H9 (cell line): ENCODE measurements around the gene RBM45. TPM values are rescaled to one million over a fixed set of nuclear protein-coding genes. Genes with fewer than 3 reads are reported as not detected.

Source experiments
- DNase-seq: peaks from one replicate; pipeline ENCODE4 v3.0.0-alpha.2; 2017
- H2AFZ ChIP-seq: one replicate; pipeline ENCODE4 v1.6.1; 2013; ENCODE audit warnings: mild to moderate bottlenecking, low read length, control low read depth, moderate library complexity
- H2AK5ac ChIP-seq: 2 replicates; pipeline ENCODE4 v1.6.1; 2013; ENCODE audit warnings: low read length, control low read depth, mixed read lengths; ENCODE audit not compliant: insufficient read length
- H2BK120ac ChIP-seq: one replicate; pipeline ENCODE4 v1.6.1; 2013; ENCODE audit warnings: low read depth, mild to moderate bottlenecking, low read length, control low read depth, inconsistent platforms; ENCODE audit not compliant: poor library complexity, severe bottlenecking
- H2BK12ac ChIP-seq: 2 replicates; pipeline ENCODE4 v1.6.1; 2013; ENCODE audit warnings: low read length, control low read depth, mixed read lengths, low read depth; ENCODE audit not compliant: insufficient read length
- H2BK15ac ChIP-seq: 2 replicates; pipeline ENCODE4 v1.6.1; 2013; ENCODE audit warnings: low read depth, low read length, control low read depth
- H2BK20ac ChIP-seq: one replicate; pipeline ENCODE4 v1.6.1; 2013; ENCODE audit warnings: low read depth, mild to moderate bottlenecking, low read length, control low read depth, inconsistent platforms; ENCODE audit not compliant: poor library complexity, severe bottlenecking
- H2BK5ac ChIP-seq: 2 replicates; pipeline ENCODE4 v1.6.1; 2013; ENCODE audit warnings: low read length, control low read depth, mixed read lengths; ENCODE audit not compliant: insufficient read length
- H3K14ac ChIP-seq: 2 replicates; pipeline ENCODE4 v1.6.1; 2013; ENCODE audit warnings: low read length, control low read depth; ENCODE audit not compliant: insufficient read depth
- H3K18ac ChIP-seq: 2 replicates; pipeline ENCODE4 v1.6.1; 2013; ENCODE audit warnings: low read depth, mild to moderate bottlenecking, mixed read lengths, low read length, control low read depth; ENCODE audit not compliant: insufficient read length
- H3K23ac ChIP-seq: 2 replicates; pipeline ENCODE4 v1.6.1; 2013; ENCODE audit warnings: low read length, control low read depth, mixed read lengths, low read depth; ENCODE audit not compliant: insufficient read length
- H3K23me2 ChIP-seq: 2 replicates; pipeline ENCODE4 v1.6.1; 2013; ENCODE audit warnings: low read depth, mild to moderate bottlenecking, mixed read lengths, low read length, control low read depth; ENCODE audit not compliant: insufficient read length, poor library complexity, severe bottlenecking
- H3K27ac ChIP-seq: 2 replicates; pipeline ENCODE4 v1.5.1; 2013; ENCODE audit warnings: low read length, control low read depth, mixed read lengths, low read depth; ENCODE audit not compliant: insufficient read length
- H3K27me3 ChIP-seq: 2 replicates; pipeline ENCODE4 v1.6.1; 2013; ENCODE audit warnings: low read length, control low read depth, inconsistent platforms; ENCODE audit not compliant: insufficient read depth
- H3K4ac ChIP-seq: 2 replicates; pipeline ENCODE4 v1.6.1; 2013; ENCODE audit warnings: low read depth, mild to moderate bottlenecking, control low read depth, inconsistent platforms, low read length, moderate library complexity
- H3K4me1 ChIP-seq: 2 replicates; pipeline ENCODE4 v1.6.1; 2013; ENCODE audit warnings: low read length, control low read depth, inconsistent platforms; ENCODE audit not compliant: insufficient read depth
- H3K4me2 ChIP-seq: 2 replicates; pipeline ENCODE4 v1.6.1; 2013; ENCODE audit warnings: low read length, control low read depth, mixed read lengths; ENCODE audit not compliant: insufficient read length, insufficient read depth
- H3K56ac ChIP-seq: 2 replicates; pipeline ENCODE4 v1.6.1; 2013; ENCODE audit warnings: low read depth, mild to moderate bottlenecking, mixed read lengths, low read length, control low read depth; ENCODE audit not compliant: insufficient read length
- H3K79me1 ChIP-seq: 2 replicates; pipeline ENCODE4 v1.6.1; 2013; ENCODE audit warnings: low read depth, mild to moderate bottlenecking, moderate library complexity, low read length, control low read depth, inconsistent platforms; ENCODE audit not compliant: insufficient read depth, poor library complexity, severe bottlenecking
- H3K79me2 ChIP-seq: 2 replicates; pipeline ENCODE4 v1.6.1; 2013; ENCODE audit warnings: low read length, control low read depth, inconsistent platforms; ENCODE audit not compliant: insufficient read depth
- H3K9ac ChIP-seq: 2 replicates; pipeline ENCODE4 v1.6.1; 2013; ENCODE audit warnings: low read length, control low read depth, mixed read lengths; ENCODE audit not compliant: insufficient read length; ENCODE audit errors: extremely low read depth
- H3K9me3 ChIP-seq: one replicate; pipeline ENCODE4 v1.6.1; 2013; ENCODE audit warnings: low read depth, low read length, inconsistent platforms; ENCODE audit not compliant: control insufficient read depth
- H3T11ph ChIP-seq: one replicate; pipeline ENCODE4 v1.6.1; 2013; ENCODE audit warnings: mild to moderate bottlenecking, low read length, control low read depth, inconsistent platforms
- H4K20me1 ChIP-seq: one replicate; pipeline ENCODE4 v1.6.1; 2013; ENCODE audit not compliant: control insufficient read depth, insufficient read length, insufficient read depth
- H4K5ac ChIP-seq: 2 replicates; pipeline ENCODE4 v1.6.1; 2013; ENCODE audit warnings: low read depth, mild to moderate bottlenecking, mixed read lengths, low read length, control low read depth; ENCODE audit not compliant: insufficient read length
- H4K8ac ChIP-seq: replicated peaks from 2 replicates; pipeline ENCODE4 v1.6.1; 2013; ENCODE audit warnings: low read length, control low read depth, mixed read lengths, low read depth; ENCODE audit not compliant: insufficient read length
- H4K91ac ChIP-seq: 2 replicates; pipeline ENCODE4 v1.6.1; 2013; ENCODE audit warnings: low read depth, mild to moderate bottlenecking, moderate library complexity, mixed read lengths, low read length, control low read depth; ENCODE audit not compliant: insufficient read length
- H3K27ac Mint-ChIP-seq, 3 experiments: 2 replicates in 2 of 3; 3 replicates in 1 of 3; pipeline ENCODE4 v1.8.0; 2020 to 2021; ENCODE audit warnings: mixed read lengths in 3 of 3, mild to moderate bottlenecking in 1 of 3, moderate library complexity in 1 of 3
- H3K27me3 Mint-ChIP-seq: 2 replicates; pipeline ENCODE4 v1.8.0; 2021; ENCODE audit warnings: low read depth, mild to moderate bottlenecking, moderate library complexity, mixed read lengths
- H3K36me3 Mint-ChIP-seq, 3 experiments: 2 replicates in 2 of 3; 3 replicates in 1 of 3; pipeline ENCODE4 v1.8.0; 2020 to 2021; ENCODE audit warnings: low read depth in 3 of 3, mixed read lengths in 3 of 3; ENCODE audit not compliant: insufficient read depth in 1 of 3
- H3K4me1 Mint-ChIP-seq, 2 experiments: 2 replicates each; pipeline ENCODE4 v1.8.0; 2020; ENCODE audit warnings: mixed read lengths in 2 of 2
- H3K4me3 Mint-ChIP-seq, 2 experiments: 2 replicates in 1 of 2; 3 replicates in 1 of 2; pipeline ENCODE4 v1.8.0; 2020 to 2021; ENCODE audit warnings: mild to moderate bottlenecking in 2 of 2, mixed read lengths in 2 of 2, moderate library complexity in 1 of 2
- H3K9me3 Mint-ChIP-seq, 2 experiments: 2 replicates in 1 of 2; 3 replicates in 1 of 2; pipeline ENCODE4 v1.8.0; 2020; ENCODE audit warnings: mild to moderate bottlenecking in 2 of 2, mixed read lengths in 2 of 2, moderate library complexity in 1 of 2
- WGBS: extraction: QIAGEN DNeasy Blood & Tissue Kit; methylation state at CpG from one replicate; pipeline ENCODE4 v1.1.7; 2013; ENCODE audit warnings: missing lambda C conversion rate, low lambda C conversion rate, mixed read lengths; ENCODE audit not compliant: insufficient read length; ENCODE audit errors: extremely low coverage; 5-methylcytosine and 5-hydroxymethylcytosine counted together
- total RNA-seq: library from RNA; stranded (reverse); gene quantifications from 2 replicates; pipeline ENCODE4 v1.2.1, GENCODE V29; 2021
- TF ChIP-seq, protein P1 (sequence below): fragments of 200-600 bp; sonication (generic); conservative IDR thresholded peaks from 3 replicates; pipeline ENCODE4 v1.8.0; 2021; ENCODE audit warnings: antibody characterized with exemption, mild to moderate bottlenecking

RBM45 gene
- total RNA-seq, 1 experiment from 2014 or later: 13.9 TPM

GRCh38 chr2:178123163-178123562 is 10.9 kb downstream of the RBM45 start:
- Mint-ChIP-seq H3K9me3 (no peaks in the 10 kb centered on the region), H3K27ac (no peak overlapping the region), H3K4me3 (no peak overlapping the region), H3K4me1 (peaks cover 9 to 10% of the 10 kb centered on the region in 2 experiments), H3K36me3 (peaks cover 2 to 14% (median 5%) of the 10 kb centered on the region in 3 experiments; a peak in 5 of 7 replicates), H3K27me3 (no peaks in the 10 kb centered on the region)
- H3K9me3 ChIP-seq: no peaks in the 10 kb centered on the region
- no peak for DNase-seq
- TF ChIP-seq, protein P1, sequence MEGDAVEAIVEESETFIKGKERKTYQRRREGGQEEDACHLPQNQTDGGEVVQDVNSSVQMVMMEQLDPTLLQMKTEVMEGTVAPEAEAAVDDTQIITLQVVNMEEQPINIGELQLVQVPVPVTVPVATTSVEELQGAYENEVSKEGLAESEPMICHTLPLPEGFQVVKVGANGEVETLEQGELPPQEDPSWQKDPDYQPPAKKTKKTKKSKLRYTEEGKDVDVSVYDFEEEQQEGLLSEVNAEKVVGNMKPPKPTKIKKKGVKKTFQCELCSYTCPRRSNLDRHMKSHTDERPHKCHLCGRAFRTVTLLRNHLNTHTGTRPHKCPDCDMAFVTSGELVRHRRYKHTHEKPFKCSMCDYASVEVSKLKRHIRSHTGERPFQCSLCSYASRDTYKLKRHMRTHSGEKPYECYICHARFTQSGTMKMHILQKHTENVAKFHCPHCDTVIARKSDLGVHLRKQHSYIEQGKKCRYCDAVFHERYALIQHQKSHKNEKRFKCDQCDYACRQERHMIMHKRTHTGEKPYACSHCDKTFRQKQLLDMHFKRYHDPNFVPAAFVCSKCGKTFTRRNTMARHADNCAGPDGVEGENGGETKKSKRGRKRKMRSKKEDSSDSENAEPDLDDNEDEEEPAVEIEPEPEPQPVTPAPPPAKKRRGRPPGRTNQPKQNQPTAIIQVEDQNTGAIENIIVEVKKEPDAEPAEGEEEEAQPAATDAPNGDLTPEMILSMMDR: no peak
- H2AFZ ChIP-seq: no peak overlapping the region
- H3K56ac ChIP-seq: no peak overlapping the region
- peaks cover 6% of the 10 kb centered on the region for H3K4me1 ChIP-seq
- H2AK5ac ChIP-seq: no peak overlapping the region
- no peak overlapping the region for H4K91ac ChIP-seq
- H2BK15ac ChIP-seq: no peak overlapping the region
- H3K23me2 ChIP-seq: no peaks in the 10 kb centered on the region
- no peak overlapping the region for H4K8ac ChIP-seq
- H3K18ac ChIP-seq: no peak overlapping the region
- no peak overlapping the region for H4K5ac ChIP-seq
- no peak overlapping the region for H3K27ac ChIP-seq
- H3K4me2 ChIP-seq: no peak overlapping the region
- H3K4ac ChIP-seq: no peak overlapping the region
- no peak overlapping the region for H3T11ph ChIP-seq
- no peaks in the 10 kb centered on the region for H3K79me1 ChIP-seq
- H2BK20ac ChIP-seq: no peak overlapping the region
- H3K9ac ChIP-seq: no peak overlapping the region
- H3K23ac ChIP-seq: no peak overlapping the region
- no peaks in the 10 kb centered on the region for H3K79me2 ChIP-seq
- H4K20me1 ChIP-seq: no peaks in the 10 kb centered on the region
- no peak overlapping the region for H3K14ac ChIP-seq
- H2BK12ac ChIP-seq: no peak overlapping the region
- H2BK120ac ChIP-seq: no peak overlapping the region
- H2BK5ac ChIP-seq: no peak overlapping the region
- no CpG with 5 or more reads among the region's 2 CpGs for WGBS
- H3K27me3 ChIP-seq: no peaks in the 10 kb centered on the region
